ENCODE results near the gene RAB37. TPM values are rescaled to one million over a fixed set of nuclear protein-coding genes. Genes with fewer than 3 reads are reported as not detected.

The RAB37 gene
- total and polyA plus RNA-seq, 10 donors: 16.6 to 37.6 (median 24.0) TPM

- no peak overlapping the region for H3K27ac ChIP-seq
- H3K4me1 ChIP-seq: peaks cover 17 to 82% (median 45%) of the 10 kb centered on the region in 6 donors
- intact Hi-C loops (cut with DNase I; ENCODE audit: low total_unique reads): loop anchor here (5.0 kb wide), 1 partner anchor 40 kb away; no protein-coding TSS in a partner anchor
- no peak overlapping the region for H3K4me3 ChIP-seq
- TF ChIP-seq CTCF (IDR thresholded peaks at IDR 0.05 in 8 of 11, conservative IDR thresholded peaks at IDR 0.05 in 3 of 11) (no peak), POLR2AphosphoS5 (IDR thresholded peaks at IDR 0.05) (no peak)
- 93 to 99% (median 96%) methylated on average over 5 of the region's 5 CpGs for WGBS, 5 donors
- H3K27me3 ChIP-seq (replicated peaks in 1 of 7): no peaks in the 10 kb centered on the region
- H3K9me3 ChIP-seq: no peaks in the 10 kb centered on the region
- no peak for DNase-seq
- H3K36me3 ChIP-seq: peaks cover 0 to 27% (median 0%) of the 10 kb centered on the region in 6 donors
Measured at GRCh38 chr17:74782571-74782970, 45.5 kb downstream of the RAB37 start.

GRCh38 chr17:74784125-74784810 is 47.2 kb downstream of the RAB37 start:
- H3K36me3 ChIP-seq: peaks cover 0 to 44% (median 7%) of the 10 kb centered on the region in 6 donors
- H3K9me3 ChIP-seq: no peaks in the 10 kb centered on the region
- peaks cover 13 to 65% (median 34%) of the 10 kb centered on the region in 6 donors for H3K4me1 ChIP-seq
- H3K27ac ChIP-seq: peak overlapping the region in 1 of 8 donors; percentile 15
- TF ChIP-seq CTCF (IDR thresholded peaks at IDR 0.05 in 8 of 11, conservative IDR thresholded peaks at IDR 0.05 in 3 of 11): no peak
- no peak for TF ChIP-seq POLR2A (IDR thresholded peaks at IDR 0.05)
- no peak for TF ChIP-seq POLR2AphosphoS5 (IDR thresholded peaks at IDR 0.05)
- WGBS, 5 donors: 61 to 69% (median 66%) methylated on average over 5 of the region's 5 CpGs
- H3K27me3 ChIP-seq (replicated peaks in 1 of 7): no peaks in the 10 kb centered on the region
- intact Hi-C loops (cut with DNase I; ENCODE audit: low total_unique reads): loop anchor here (5.0 kb wide), 1 partner anchor 42 kb away; no protein-coding TSS in a partner anchor
- DNase-seq: no peak
- no peak overlapping the region for H3K4me3 ChIP-seq

GRCh38 chr17:74785096-74785980 is 48.3 kb downstream of the RAB37 start:
- Histone ChIP-seq H3K9me3 (no peaks in the 10 kb centered on the region), H3K36me3 (peaks cover 0 to 54% (median 10%) of the 10 kb centered on the region in 6 donors), H3K4me3 (no peak overlapping the region), H3K27ac (peak overlapping the region in 1 of 8 donors; percentile 22), H3K4me1 (peaks cover 3 to 60% (median 26%) of the 10 kb centered on the region in 6 donors), H3K27me3 (replicated peaks in 1 of 7) (no peaks in the 10 kb centered on the region)
- intact Hi-C loops (cut with DNase I; ENCODE audit: low total_unique reads): no loop called here
- TF ChIP-seq CTCF (IDR thresholded peaks at IDR 0.05 in 8 of 11, conservative IDR thresholded peaks at IDR 0.05 in 3 of 11): no peak
- no peak for TF ChIP-seq POLR2A (IDR thresholded peaks at IDR 0.05)
- no peak for TF ChIP-seq POLR2AphosphoS5 (IDR thresholded peaks at IDR 0.05)
- WGBS, 5 donors: 78 to 92% (median 84%) methylated on average over 19 to 21 of the region's 21 CpGs
- no peak for DNase-seq

- Histone ChIP-seq H3K4me1 (peaks cover 4 to 60% (median 26%) of the 10 kb centered on the region in 6 donors), H3K4me3 (no peak overlapping the region), H3K27ac (peak overlapping the region in 4 of 8 donors; percentile 9 to 41 (median 26)), H3K27me3 (replicated peaks in 1 of 7) (no peaks in the 10 kb centered on the region), H3K36me3 (peaks cover 0 to 61% (median 11%) of the 10 kb centered on the region in 6 donors), H3K9me3 (no peaks in the 10 kb centered on the region)
- DNase-seq: no peak
- intact Hi-C loops (cut with DNase I; ENCODE audit: low total_unique reads): no loop called here
- TF ChIP-seq POLR2A (IDR thresholded peaks at IDR 0.05) (no peak), CTCF (IDR thresholded peaks at IDR 0.05 in 8 of 11, conservative IDR thresholded peaks at IDR 0.05 in 3 of 11) (no peak), POLR2AphosphoS5 (IDR thresholded peaks at IDR 0.05) (no peak)
- 69 to 78% (median 73%) methylated on average over 9 of the region's 9 CpGs for WGBS, 5 donors
Measured at GRCh38 chr17:74785981-74786360, 48.9 kb downstream of the RAB37 start.

Data from spleen (tissue), 11 donors.